ENCODE data around the gene SLC51A. TPM values are rescaled to one million over a fixed set of nuclear protein-coding genes. Genes with fewer than 3 reads are reported as not detected.

The SLC51A gene
- 0.25 TPM in 1 of 2 replicates, not detected in the other for total RNA-seq

GRCh38 chr3:196216089-196216564 lies at the start of gene SLC51A:
Gene SLC51A (plus strand): TSS chr3:196216534. CDS start chr3:196216713, 179 bp downstream.

GRCh38 chr3:196210673-196211556 lies 5.4 kb upstream of the SLC51A start, which contains the start of gene ZDHHC19:
Gene ZDHHC19 (minus strand): TSS chr3:196211400. CDS start chr3:196211315, 85 bp downstream.

Other genes starting within 250 kb of the SLC51A start
- gene TFRC, start 134.4 kb upstream of the SLC51A start, total RNA-seq = 301 and 315 TPM in 2 replicates
- gene ZDHHC19, start 5.1 kb upstream of the SLC51A start, total RNA-seq = not detected in 2 replicates
- 85.4 and 97.8 TPM in 2 replicates for gene PCYT1A, start 71.2 kb downstream of the SLC51A start, total RNA-seq
- gene DYNLT2B, start 101.7 kb downstream of the SLC51A start, total RNA-seq = 7.9 and 8.9 TPM in 2 replicates
- not detected in 2 replicates for gene TM4SF19, start 121.9 kb downstream of the SLC51A start, total RNA-seq
- 20.4 and 25.2 TPM in 2 replicates for gene UBXN7, start 215.9 kb downstream of the SLC51A start, total RNA-seq